GM12865 (cell line): ENCODE data around the gene KRT40.

ENCODE experiments used
- DNase-seq: peaks from one replicate; pipeline ENCODE4 v3.0.0; 2010; ENCODE audit warnings: low read depth
- H3K4me3 ChIP-seq: 2 replicates; pipeline ENCODE4 v1.5.1; 2011; ENCODE audit warnings: mild to moderate bottlenecking, low read depth, low read length, control low read depth
- TF ChIP-seq, protein P1 (sequence below): IDR thresholded peaks from 2 replicates; pipeline ENCODE4 v1.5.1; 2011; ENCODE audit warnings: low read length, control low read depth, low read depth, inconsistent platforms; ENCODE audit not compliant: insufficient read depth; ENCODE audit errors: missing control alignments

Gene KRT40

DNA sequence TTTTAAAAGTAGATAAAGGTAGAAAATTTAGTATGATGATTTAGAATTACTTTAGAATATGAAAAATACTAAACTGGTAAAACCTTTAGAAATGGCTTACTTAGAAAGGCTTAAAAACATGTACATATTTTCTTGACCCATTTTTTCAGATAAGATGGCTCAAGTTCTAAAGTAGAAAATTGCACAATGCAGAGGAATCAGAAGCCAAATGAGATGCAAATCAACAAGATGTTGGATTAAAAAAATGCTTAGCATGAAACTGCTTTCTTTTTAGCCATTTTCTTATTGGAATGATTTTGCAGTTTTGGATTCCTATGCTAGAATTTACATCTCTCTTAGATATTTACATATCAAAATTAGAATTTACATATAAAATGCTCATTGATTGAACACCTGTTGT, 26.3 kb upstream of the KRT40 start:
- H3K4me3 ChIP-seq = no peak overlapping the region
- TF ChIP-seq, protein P1, sequence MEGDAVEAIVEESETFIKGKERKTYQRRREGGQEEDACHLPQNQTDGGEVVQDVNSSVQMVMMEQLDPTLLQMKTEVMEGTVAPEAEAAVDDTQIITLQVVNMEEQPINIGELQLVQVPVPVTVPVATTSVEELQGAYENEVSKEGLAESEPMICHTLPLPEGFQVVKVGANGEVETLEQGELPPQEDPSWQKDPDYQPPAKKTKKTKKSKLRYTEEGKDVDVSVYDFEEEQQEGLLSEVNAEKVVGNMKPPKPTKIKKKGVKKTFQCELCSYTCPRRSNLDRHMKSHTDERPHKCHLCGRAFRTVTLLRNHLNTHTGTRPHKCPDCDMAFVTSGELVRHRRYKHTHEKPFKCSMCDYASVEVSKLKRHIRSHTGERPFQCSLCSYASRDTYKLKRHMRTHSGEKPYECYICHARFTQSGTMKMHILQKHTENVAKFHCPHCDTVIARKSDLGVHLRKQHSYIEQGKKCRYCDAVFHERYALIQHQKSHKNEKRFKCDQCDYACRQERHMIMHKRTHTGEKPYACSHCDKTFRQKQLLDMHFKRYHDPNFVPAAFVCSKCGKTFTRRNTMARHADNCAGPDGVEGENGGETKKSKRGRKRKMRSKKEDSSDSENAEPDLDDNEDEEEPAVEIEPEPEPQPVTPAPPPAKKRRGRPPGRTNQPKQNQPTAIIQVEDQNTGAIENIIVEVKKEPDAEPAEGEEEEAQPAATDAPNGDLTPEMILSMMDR = no peak
- DNase-seq = no peak

DNA sequence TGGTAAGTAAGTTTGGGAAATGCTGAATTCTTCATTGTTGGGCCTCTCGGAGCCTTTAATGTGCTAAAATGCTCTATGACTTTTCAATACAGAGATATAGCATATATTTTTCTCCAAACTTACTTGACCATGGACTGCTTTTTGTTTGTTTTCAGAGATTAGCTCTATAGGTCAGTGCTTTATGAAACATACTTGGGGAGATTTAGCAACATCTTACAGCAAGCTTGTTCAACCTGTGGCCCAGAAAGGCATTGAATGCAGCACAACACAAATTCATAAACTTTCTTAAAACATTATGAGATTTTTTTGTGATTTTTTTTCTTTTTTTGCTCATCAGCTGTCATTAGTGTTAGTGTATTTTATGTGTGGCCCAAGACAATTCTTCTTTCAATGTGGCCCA, 25.8 kb upstream of the KRT40 start:
- TF ChIP-seq, protein P1 = no peak
- no peak overlapping the region for H3K4me3 ChIP-seq
- no peak for DNase-seq

DNA sequence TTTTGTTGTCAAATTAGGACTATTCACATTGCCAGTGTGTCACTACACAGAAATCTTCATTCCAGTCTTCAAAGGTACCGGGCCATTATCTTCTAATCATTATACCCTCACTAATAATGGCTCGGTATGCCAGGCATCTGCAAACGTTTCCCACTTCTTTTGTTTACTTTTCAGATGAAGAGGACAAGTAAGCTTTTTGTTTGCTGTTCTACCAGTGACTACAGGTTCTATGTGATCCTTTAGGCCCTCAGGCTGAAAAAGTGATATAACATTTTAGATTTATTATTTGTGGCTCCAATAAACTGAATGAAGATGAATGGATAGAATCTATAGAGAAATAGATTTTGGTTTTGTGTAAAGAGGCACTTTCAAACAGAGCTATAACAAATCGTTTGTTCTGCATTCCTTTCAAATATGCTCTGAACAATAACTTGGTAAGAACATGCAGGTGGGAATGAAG, 25.2 kb upstream of the KRT40 start:
- TF ChIP-seq, protein P1 = no peak
- H3K4me3 ChIP-seq = no peak overlapping the region
- DNase-seq = no peak

DNA sequence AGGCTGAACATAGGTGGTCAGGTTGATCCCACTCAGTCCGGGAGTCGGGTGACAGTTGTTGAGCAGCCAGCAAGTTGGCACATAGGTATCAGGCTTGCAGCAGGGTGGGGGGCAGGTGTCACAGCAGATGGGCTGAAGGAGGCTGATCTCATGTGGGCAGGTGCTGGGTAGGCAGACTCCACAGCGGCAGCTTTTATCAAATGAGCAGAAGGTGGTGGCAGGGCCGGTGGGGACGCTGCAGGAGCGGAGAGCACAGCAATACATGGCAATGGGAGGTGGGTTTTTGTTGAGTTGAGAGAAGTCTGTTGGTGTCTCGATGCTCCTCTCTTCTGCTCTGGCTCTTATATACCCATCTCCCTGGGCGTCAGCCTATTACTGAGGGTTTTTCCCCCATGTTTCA, 24.7 kb upstream of the KRT40 start, which contains the start of gene KRTAP3-1:
Gene KRTAP3-1, minus strand, starts transcription at position 318 of the 400 bp plus-strand sequence. Its CDS starts 54 bp downstream, at position 264.
- TF ChIP-seq, protein P1 = no peak
- no peak for DNase-seq
- H3K4me3 ChIP-seq = no peak within 1 kb of the TSS

DNA sequence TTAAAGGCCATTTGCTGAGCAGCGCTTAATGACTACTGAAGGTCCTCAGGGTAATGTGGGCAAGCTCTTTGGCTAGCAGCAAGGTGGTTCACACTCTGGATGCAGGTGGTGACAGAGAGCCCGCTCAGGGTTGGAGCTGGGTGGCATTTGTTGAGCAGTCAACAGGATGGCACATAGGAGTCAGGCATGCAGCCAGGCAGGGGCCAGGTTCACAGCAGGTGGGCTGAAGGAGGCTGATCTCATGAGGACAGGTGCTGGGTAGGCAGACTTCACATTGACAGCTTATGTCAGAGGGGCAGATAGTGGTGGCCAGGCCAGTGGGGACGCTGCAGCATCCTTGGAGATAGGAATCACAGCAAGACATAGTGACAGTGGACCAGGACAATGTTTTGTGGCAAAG, 20.3 kb upstream of the KRT40 start:
- TF ChIP-seq, protein P1 = no peak
- DNase-seq = no peak
- H3K4me3 ChIP-seq = no peak overlapping the region

DNA sequence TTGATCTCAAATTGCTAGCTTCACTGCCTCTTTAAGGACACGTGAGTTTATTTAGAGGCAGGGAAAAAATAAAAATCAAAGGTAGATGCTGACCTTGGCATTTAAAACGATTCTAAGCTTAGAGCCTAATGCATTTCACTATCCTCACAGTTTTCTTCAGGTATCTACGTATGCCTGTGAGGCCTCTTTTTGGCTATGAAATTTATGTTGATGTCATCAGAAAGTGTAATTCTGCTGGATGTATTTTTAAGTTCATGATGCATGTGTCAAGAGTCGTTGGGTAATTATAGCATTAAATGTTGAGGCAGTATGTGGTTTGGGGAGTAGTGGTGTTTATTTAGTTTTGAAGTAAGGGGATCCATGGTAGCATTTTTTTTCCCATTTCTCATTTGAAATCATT, 19.8 kb upstream of the KRT40 start:
- TF ChIP-seq, protein P1 = no peak
- H3K4me3 ChIP-seq = no peak overlapping the region
- no peak for DNase-seq

DNA sequence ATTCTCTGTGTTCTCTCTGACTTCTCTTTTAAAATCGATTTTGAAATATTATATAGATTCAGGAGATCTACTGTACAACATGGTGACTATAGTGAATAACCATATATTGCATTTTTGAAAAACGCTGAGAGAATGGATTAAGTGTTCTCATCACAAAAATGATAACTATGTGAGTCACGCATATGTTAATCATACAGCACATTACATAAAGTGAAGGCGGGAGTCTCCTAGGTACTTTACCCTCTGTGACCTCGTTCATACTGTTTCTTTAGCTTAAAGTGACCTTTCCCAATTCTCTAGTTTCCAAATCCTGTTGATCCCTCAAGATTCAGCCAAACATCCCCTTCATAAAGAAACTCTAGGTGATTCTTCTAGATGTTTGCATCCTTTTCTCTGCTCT, 18.7 kb upstream of the KRT40 start:
- TF ChIP-seq, protein P1 = no peak
- DNase-seq = no peak

More for the DNA sequence above, 18.7 kb upstream of the KRT40 start:
- H3K4me3 ChIP-seq = no peak overlapping the region
